SK-N-SH (cell line): ENCODE measurements around the gene RERG.

Experiments used
- CTCF ChIP-seq: fragments of 200-600 bp; sonication (generic); IDR thresholded peaks from 2 replicates; pipeline ENCODE4 v1.6.1; 2017; ENCODE audit warnings: antibody characterized with exemption, mild to moderate bottlenecking, moderate library complexity
- EZH2phosphoT487 ChIP-seq: fragments of 200-600 bp; sonication (generic); IDR thresholded peaks from 2 replicates; pipeline ENCODE4 v1.6.1; 2017; ENCODE audit warnings: low read depth, mixed run types, mild to moderate bottlenecking, antibody characterized with exemption, moderate library complexity, borderline replicate concordance
- JUND ChIP-seq: IDR thresholded peaks from 2 replicates; pipeline ENCODE4 v1.4.0; 2012
- MAX ChIP-seq: IDR thresholded peaks from 2 replicates; pipeline ENCODE4 v1.4.0; 2012; ENCODE audit warnings: low read depth
- MEF2A ChIP-seq: IDR thresholded peaks from 2 replicates; pipeline ENCODE4 v1.4.0; 2012; ENCODE audit warnings: low read depth, borderline replicate concordance
- TAF1 ChIP-seq: IDR thresholded peaks from 2 replicates; pipeline ENCODE4 v1.6.1; 2012; ENCODE audit warnings: low read depth, mild to moderate bottlenecking, low read length, moderate library complexity, borderline replicate concordance
- USF2 ChIP-seq: fragments of 150-350 bp; IDR thresholded peaks from 2 replicates; pipeline ENCODE4 v1.6.1; 2017; ENCODE audit warnings: antibody characterized with exemption, low read length, low read depth, borderline replicate concordance
- YY1 ChIP-seq: IDR thresholded peaks from 2 replicates; pipeline ENCODE4 v1.4.0; 2012; ENCODE audit warnings: low read depth, mild to moderate bottlenecking

GRCh38 chr12:15230137-15230536 is 8.9 kb upstream of the RERG start:
- no peak for TF ChIP-seq MEF2A
- no peak for TF ChIP-seq CTCF
- TF ChIP-seq TAF1: no peak
- TF ChIP-seq USF2: no peak
- TF ChIP-seq EZH2phosphoT487: no peak
- TF ChIP-seq JUND: no peak
- TF ChIP-seq MAX: no peak
- TF ChIP-seq YY1: no peak
